ENCODE results near the gene CMSS1. TPM values are rescaled to one million over a fixed set of nuclear protein-coding genes. Genes with fewer than 3 reads are reported as not detected.

CMSS1 gene
- total RNA-seq, 1 experiment from 2014 or later = 117 TPM

- no peak overlapping the region for H3K27ac Mint-ChIP-seq (ENCODE audit: low read depth, unreplicated experiment)
- intact Hi-C loops (cut with micrococcal nuclease) = no loop called here
- H3K4me1 Mint-ChIP-seq (ENCODE audit: insufficient read depth, unreplicated experiment) = no peaks in the 10 kb centered on the region
- CTCF ChIA-PET = no interaction called here
- no peak overlapping the region for H3K4me3 Mint-ChIP-seq (ENCODE audit: unreplicated experiment)
- POLR2A ChIA-PET = no interaction called here
- no peaks in the 10 kb centered on the region for H3K27me3 Mint-ChIP-seq (ENCODE audit: insufficient read depth, unreplicated experiment)
- H3K36me3 Mint-ChIP-seq (ENCODE audit: insufficient read depth, unreplicated experiment) = peaks cover 6% of the 10 kb centered on the region
- DNase-seq (ENCODE audit: unreplicated experiment) = no peak
- peaks cover 7% of the 10 kb centered on the region for H3K9me3 Mint-ChIP-seq (ENCODE audit: unreplicated experiment)
- BruUV-seq (replicated peaks) = no TSS peak
- TF ChIP-seq CTCF (IDR thresholded peaks at IDR 0.05; ENCODE audit: unreplicated experiment) = no peak
These were observed 377.7 kb downstream of the CMSS1 start for GRCh38 chr3:100195375-100195774.

GRCh38 chr3:100197876-100198275, 380.2 kb downstream of the CMSS1 start:
- peaks cover 7% of the 10 kb centered on the region for H3K9me3 Mint-ChIP-seq (ENCODE audit: unreplicated experiment)
- H3K4me1 Mint-ChIP-seq (ENCODE audit: insufficient read depth, unreplicated experiment) = no peaks in the 10 kb centered on the region
- no peak for DNase-seq (ENCODE audit: unreplicated experiment)
- BruUV-seq (replicated peaks) = no TSS peak
- ChIA-PET POLR2A (interaction anchor here (1.6 kb wide), 1 partner anchor 356 kb away, joined by 3 read pairs; no protein-coding TSS in a partner anchor), CTCF (interaction anchor here (0.6 to 1.1 kb wide), 2 partner anchors 11 to 28 kb away, joined by 3 to 4 read pairs; no protein-coding TSS in a partner anchor)
- no peak overlapping the region for H3K4me3 Mint-ChIP-seq (ENCODE audit: unreplicated experiment)
- no peak for TF ChIP-seq CTCF (IDR thresholded peaks at IDR 0.05; ENCODE audit: unreplicated experiment)
- intact Hi-C loops (cut with micrococcal nuclease) = no loop called here
- no peak overlapping the region for H3K27ac Mint-ChIP-seq (ENCODE audit: low read depth, unreplicated experiment)
- H3K27me3 Mint-ChIP-seq (ENCODE audit: insufficient read depth, unreplicated experiment) = no peaks in the 10 kb centered on the region
- H3K36me3 Mint-ChIP-seq (ENCODE audit: insufficient read depth, unreplicated experiment) = peaks cover 6% of the 10 kb centered on the region

GRCh38 chr3:100198579-100199269, 381.1 kb downstream of the CMSS1 start:
- H3K27ac Mint-ChIP-seq (ENCODE audit: low read depth, unreplicated experiment) = no peak overlapping the region
- H3K36me3 Mint-ChIP-seq (ENCODE audit: insufficient read depth, unreplicated experiment) = peaks cover 4% of the 10 kb centered on the region
- H3K9me3 Mint-ChIP-seq (ENCODE audit: unreplicated experiment) = peaks cover 7% of the 10 kb centered on the region
- ChIA-PET CTCF (interaction anchor here (0.6 to 1.1 kb wide), 2 partner anchors 11 to 28 kb away, joined by 3 to 4 read pairs; no protein-coding TSS in a partner anchor), POLR2A (interaction anchor here (1.6 kb wide), 1 partner anchor 357 kb away, joined by 3 read pairs; no protein-coding TSS in a partner anchor)
- intact Hi-C loops (cut with micrococcal nuclease) = no loop called here
- no peak for DNase-seq (ENCODE audit: unreplicated experiment)
- H3K4me3 Mint-ChIP-seq (ENCODE audit: unreplicated experiment) = no peak overlapping the region
- H3K27me3 Mint-ChIP-seq (ENCODE audit: insufficient read depth, unreplicated experiment) = no peaks in the 10 kb centered on the region
- no peaks in the 10 kb centered on the region for H3K4me1 Mint-ChIP-seq (ENCODE audit: insufficient read depth, unreplicated experiment)
- no peak for TF ChIP-seq CTCF (IDR thresholded peaks at IDR 0.05; ENCODE audit: unreplicated experiment)
- BruUV-seq (replicated peaks) = no TSS peak

GRCh38 chr3:100205171-100205570, 387.5 kb downstream of the CMSS1 start:
- Mint-ChIP-seq H3K27ac (ENCODE audit: low read depth, unreplicated experiment) (no peak overlapping the region), H3K36me3 (ENCODE audit: insufficient read depth, unreplicated experiment) (no peaks in the 10 kb centered on the region), H3K9me3 (ENCODE audit: unreplicated experiment) (no peaks in the 10 kb centered on the region), H3K4me3 (ENCODE audit: unreplicated experiment) (no peak overlapping the region), H3K4me1 (ENCODE audit: insufficient read depth, unreplicated experiment) (no peaks in the 10 kb centered on the region), H3K27me3 (ENCODE audit: insufficient read depth, unreplicated experiment) (peaks cover 10% of the 10 kb centered on the region)
- ChIA-PET POLR2A (no interaction called here), CTCF (no interaction called here)
- no peak for TF ChIP-seq CTCF (IDR thresholded peaks at IDR 0.05; ENCODE audit: unreplicated experiment)
- no TSS peak for BruUV-seq (replicated peaks)
- no peak for DNase-seq (ENCODE audit: unreplicated experiment)
- intact Hi-C loops (cut with micrococcal nuclease) = no loop called here

Measured in MCF 10A (cell line).